ENCODE data around the gene LTBP1.

- TF ChIP-seq CTCF (IDR thresholded peaks at IDR 0.05) (no peak), POLR2AphosphoS5 (IDR thresholded peaks at IDR 0.05) (no peak)
These were observed 73.0 kb downstream of the LTBP1 start for GRCh38 chr2:33019796-33020195.

Measured in suprapubic skin (tissue), 3 donors.